Gastrocnemius medialis (tissue), 4 donors: Measurements from ENCODE around the gene IFT81.

Source experiments
- POLR2A ChIP-seq, 2 donors: fragments of 450-650 bp; IDR thresholded peaks; one replicate each; pipeline ENCODE4 v1.6.1; 2017; ENCODE audit warnings: antibody characterized with exemption in 2 of 2, mild to moderate bottlenecking in 2 of 2, moderate library complexity in 2 of 2
- TF ChIP-seq, protein P1 (sequence below), 5 experiments: fragments of 450-650 bp in 3 of 5; fragments of 200-600 bp in 2 of 5; sonication (generic) in 2 of 5; IDR thresholded peaks in 4 of 5; conservative IDR thresholded peaks in 1 of 5; 1 replicate in 4 of 5; 2 replicates in 1 of 5; pipeline ENCODE4 v1.5.1; 2016 to 2019; ENCODE audit warnings: antibody characterized with exemption in 5 of 5, mild to moderate bottlenecking in 3 of 5, moderate library complexity in 3 of 5

DNA sequence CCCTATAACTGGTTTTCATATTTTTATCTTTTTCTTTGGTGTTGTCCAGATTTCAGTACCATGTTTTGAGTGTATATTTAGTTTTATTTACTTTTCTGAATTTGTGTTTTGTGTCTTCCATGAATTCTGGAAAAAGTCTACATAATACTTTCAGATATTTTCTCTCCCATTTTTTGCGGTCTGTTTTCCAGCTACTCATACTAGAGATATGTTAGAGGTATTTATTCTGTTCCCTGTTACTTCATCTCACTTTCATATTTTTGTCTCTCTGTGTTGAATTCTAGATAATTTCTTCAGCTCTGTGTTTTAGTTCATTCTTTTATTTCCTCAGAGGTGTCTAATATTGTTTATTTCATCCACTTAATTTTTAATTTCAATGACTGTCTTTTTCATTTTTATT is 74.2 kb downstream of the IFT81 start:
- TF ChIP-seq, protein P1, sequence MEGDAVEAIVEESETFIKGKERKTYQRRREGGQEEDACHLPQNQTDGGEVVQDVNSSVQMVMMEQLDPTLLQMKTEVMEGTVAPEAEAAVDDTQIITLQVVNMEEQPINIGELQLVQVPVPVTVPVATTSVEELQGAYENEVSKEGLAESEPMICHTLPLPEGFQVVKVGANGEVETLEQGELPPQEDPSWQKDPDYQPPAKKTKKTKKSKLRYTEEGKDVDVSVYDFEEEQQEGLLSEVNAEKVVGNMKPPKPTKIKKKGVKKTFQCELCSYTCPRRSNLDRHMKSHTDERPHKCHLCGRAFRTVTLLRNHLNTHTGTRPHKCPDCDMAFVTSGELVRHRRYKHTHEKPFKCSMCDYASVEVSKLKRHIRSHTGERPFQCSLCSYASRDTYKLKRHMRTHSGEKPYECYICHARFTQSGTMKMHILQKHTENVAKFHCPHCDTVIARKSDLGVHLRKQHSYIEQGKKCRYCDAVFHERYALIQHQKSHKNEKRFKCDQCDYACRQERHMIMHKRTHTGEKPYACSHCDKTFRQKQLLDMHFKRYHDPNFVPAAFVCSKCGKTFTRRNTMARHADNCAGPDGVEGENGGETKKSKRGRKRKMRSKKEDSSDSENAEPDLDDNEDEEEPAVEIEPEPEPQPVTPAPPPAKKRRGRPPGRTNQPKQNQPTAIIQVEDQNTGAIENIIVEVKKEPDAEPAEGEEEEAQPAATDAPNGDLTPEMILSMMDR (IDR thresholded peaks at IDR 0.05 in 4 of 5, conservative IDR thresholded peaks at IDR 0.05 in 1 of 5) = no peak
- TF ChIP-seq POLR2A (IDR thresholded peaks at IDR 0.05) = no peak
